B cell (primary cell): ENCODE results near the gene MRPL41.

ENCODE experiments used
- CTCF ChIP-seq: fragments of 200-600 bp; IDR thresholded peaks from one replicate; pipeline ENCODE4 v1.8.0; 2022; ENCODE audit warnings: antibody characterized with exemption, mild to moderate bottlenecking
- EZH2 ChIP-seq: IDR thresholded peaks from 2 replicates; pipeline ENCODE4 v1.6.1; 2012; ENCODE audit warnings: borderline replicate concordance, low read depth, mild to moderate bottlenecking, moderate library complexity, low read length; ENCODE audit not compliant: insufficient read depth, poor library complexity, severe bottlenecking

GRCh38 chr9:137505421-137506140, 46.1 kb upstream of the MRPL41 start:
- no peak for TF ChIP-seq CTCF
- no peak for TF ChIP-seq EZH2
